GM12875 (cell line): Measurements from ENCODE around the gene RAB11FIP5.

ENCODE experiments used
- H3K4me3 ChIP-seq: one replicate; pipeline ENCODE4 v1.5.1; 2011; ENCODE audit warnings: low read depth, low read length, control low read depth
- CTCF ChIP-seq: IDR thresholded peaks from 2 replicates; pipeline ENCODE4 v1.5.1; 2011; ENCODE audit warnings: low read depth, mild to moderate bottlenecking, control low read depth, inconsistent platforms, low read length, moderate library complexity, borderline replicate concordance; ENCODE audit not compliant: insufficient read depth

The RAB11FIP5 gene

GRCh38 chr2:73117441-73117840 is 4.7 kb upstream of the RAB11FIP5 start:
- H3K4me3 ChIP-seq: no peak overlapping the region
- TF ChIP-seq CTCF: no peak

- no peak for TF ChIP-seq CTCF
- H3K4me3 ChIP-seq: no peak overlapping the region
Measured at GRCh38 chr2:73116182-73116960, 3.6 kb upstream of the RAB11FIP5 start.

- no peak for TF ChIP-seq CTCF
- no peak overlapping the region for H3K4me3 ChIP-seq
Measured at GRCh38 chr2:73114273-73114867, 1.6 kb upstream of the RAB11FIP5 start.

GRCh38 chr2:73112026-73112912 is 479 bp downstream of the RAB11FIP5 start:
- H3K4me3 ChIP-seq: peak overlapping the region; percentile 41
- no peak for TF ChIP-seq CTCF

- TF ChIP-seq CTCF: no peak
- H3K4me3 ChIP-seq: no peak overlapping the region
Measured at GRCh38 chr2:73111073-73112025, 1.4 kb downstream of the RAB11FIP5 start.

GRCh38 chr2:73110168-73111072 is 2.3 kb downstream of the RAB11FIP5 start:
- no peak for TF ChIP-seq CTCF
- H3K4me3 ChIP-seq: no peak overlapping the region
